ENCODE measurements around the gene TRMU. TPM values are rescaled to one million over a fixed set of nuclear protein-coding genes. Genes with fewer than 3 reads are reported as not detected.
"Not testable (repeated sequence)": the region's sequence is repeated elsewhere in the genome, so short reads cannot be mapped to it uniquely, and the experiment has no call there.

TRMU gene
- total RNA-seq, 1 donor from 2014 or later: 70.1 TPM

- peaks cover 28% of the 10 kb centered on the region for H4K20me1 ChIP-seq (ENCODE audit: low read depth)
- no peaks in the 10 kb centered on the region for H3F3A ChIP-seq (ENCODE audit: low read depth)
- H3K4me1 ChIP-seq: no peaks in the 10 kb centered on the region
- H3K27me3 Mint-ChIP-seq (ENCODE audit: insufficient read depth, low read depth): peaks cover 2% of the 10 kb centered on the region
- peaks cover 53% of the 10 kb centered on the region for H3K79me2 ChIP-seq (ENCODE audit: low read depth)
- no peaks in the 10 kb centered on the region for H3K4me1 Mint-ChIP-seq
- no peak overlapping the region for H2AFZ ChIP-seq (replicated peaks)
- no peaks in the 10 kb centered on the region for H3K9me3 Mint-ChIP-seq
- H3K4me2 ChIP-seq: no peak overlapping the region
- no peak overlapping the region for H3K9ac ChIP-seq
- no peaks in the 10 kb centered on the region for H3K36me3 ChIP-seq
- TF ChIP-seq EZH2 (IDR thresholded peaks at IDR 0.05): no peak
- no peak for TF ChIP-seq CTCF (IDR thresholded peaks at IDR 0.05)
- TF ChIP-seq EZH2phosphoT487 (IDR thresholded peaks at IDR 0.05): no peak
- H3K27ac Mint-ChIP-seq: no peak overlapping the region
- DNase-seq (ENCODE audit: low spot score): no peak
- no peak overlapping the region for H3K27ac ChIP-seq
- H3K4me3 Mint-ChIP-seq: no peak overlapping the region
- peaks cover 33% of the 10 kb centered on the region for H3K36me3 Mint-ChIP-seq
- H3K27me3 ChIP-seq: no peaks in the 10 kb centered on the region
- H3K9me3 ChIP-seq (ENCODE audit: low read depth): no peaks in the 10 kb centered on the region
- no peak overlapping the region for H3K4me3 ChIP-seq
These were observed 27.1 kb upstream of the TRMU start for GRCh38 chr22:46308283-46308988.

- Mint-ChIP-seq H3K4me3 (no peak overlapping the region), H3K36me3 (peaks cover 26% of the 10 kb centered on the region), H3K9me3 (no peaks in the 10 kb centered on the region), H3K4me1 (no peaks in the 10 kb centered on the region), H3K27me3 (ENCODE audit: insufficient read depth, low read depth) (peaks cover 2% of the 10 kb centered on the region), H3K27ac (no peak overlapping the region)
- TF ChIP-seq EZH2 (IDR thresholded peaks at IDR 0.05) (no peak), EZH2phosphoT487 (IDR thresholded peaks at IDR 0.05) (no peak)
- Histone ChIP-seq H3F3A (ENCODE audit: low read depth) (no peaks in the 10 kb centered on the region), H3K9ac (no peak overlapping the region), H3K27ac (no peak overlapping the region), H3K4me2 (no peak overlapping the region), H3K9me3 (ENCODE audit: low read depth) (no peaks in the 10 kb centered on the region), H2AFZ (replicated peaks) (no peak overlapping the region), H3K4me1 (no peaks in the 10 kb centered on the region), H3K36me3 (no peaks in the 10 kb centered on the region), H3K79me2 (ENCODE audit: low read depth) (peaks cover 41% of the 10 kb centered on the region), H4K20me1 (ENCODE audit: low read depth) (peaks cover 21% of the 10 kb centered on the region), H3K27me3 (no peaks in the 10 kb centered on the region), H3K4me3 (no peak overlapping the region)
- DNase-seq (ENCODE audit: low spot score): no peak
These were observed 25.9 kb upstream of the TRMU start for GRCh38 chr22:46309526-46310085.

- Histone ChIP-seq H3K27me3 (no peaks in the 10 kb centered on the region), H3K4me1 (no peaks in the 10 kb centered on the region), H3F3A (ENCODE audit: low read depth) (no peaks in the 10 kb centered on the region), H3K36me3 (no peaks in the 10 kb centered on the region), H3K79me2 (ENCODE audit: low read depth) (peaks cover 16% of the 10 kb centered on the region), H2AFZ (replicated peaks) (no peak overlapping the region), H3K9me3 (ENCODE audit: low read depth) (no peaks in the 10 kb centered on the region), H4K20me1 (ENCODE audit: low read depth) (peaks cover 14% of the 10 kb centered on the region), H3K4me2 (no peak overlapping the region), H3K9ac (no peak overlapping the region), H3K27ac (no peak overlapping the region), H3K4me3 (no peak overlapping the region)
- no peak overlapping the region for H3K27ac Mint-ChIP-seq
- no peaks in the 10 kb centered on the region for H3K9me3 Mint-ChIP-seq
- peaks cover 23% of the 10 kb centered on the region for H3K36me3 Mint-ChIP-seq
- no peaks in the 10 kb centered on the region for H3K4me1 Mint-ChIP-seq
- no peak for TF ChIP-seq EZH2phosphoT487 (IDR thresholded peaks at IDR 0.05)
- no peak for TF ChIP-seq EZH2 (IDR thresholded peaks at IDR 0.05)
- TF ChIP-seq CTCF (IDR thresholded peaks at IDR 0.05): no peak
- peaks cover 2% of the 10 kb centered on the region for H3K27me3 Mint-ChIP-seq (ENCODE audit: insufficient read depth, low read depth)
- DNase-seq (ENCODE audit: low spot score): no peak
- no peak overlapping the region for H3K4me3 Mint-ChIP-seq
These were observed 23.5 kb upstream of the TRMU start for GRCh38 chr22:46312056-46312455.

GRCh38 chr22:46312848-46313247 is 22.7 kb upstream of the TRMU start:
- H3K27ac ChIP-seq; H2AFZ ChIP-seq (replicated peaks); H3K4me3 Mint-ChIP-seq; H3K4me2 ChIP-seq; H3K27me3 Mint-ChIP-seq (ENCODE audit: insufficient read depth, low read depth); H3K4me1 ChIP-seq; H3K4me3 ChIP-seq; H3K4me1 Mint-ChIP-seq; DNase-seq (ENCODE audit: low spot score); H3K79me2 ChIP-seq (ENCODE audit: low read depth); H3K9me3 Mint-ChIP-seq; H3K9me3 ChIP-seq (ENCODE audit: low read depth); H3F3A ChIP-seq (ENCODE audit: low read depth); H3K27me3 ChIP-seq; H4K20me1 ChIP-seq (ENCODE audit: low read depth); H3K36me3 ChIP-seq; H3K9ac ChIP-seq; H3K27ac Mint-ChIP-seq: not testable (repeated sequence)
- H3K36me3 Mint-ChIP-seq: peaks cover 25% of the 10 kb centered on the region

Measured in neural progenitor cell (in vitro differentiated cells).